Ureter (tissue), 1 donor: ENCODE results near the gene ZNF366. TPM values are rescaled to one million over a fixed set of nuclear protein-coding genes. Genes with fewer than 3 reads are reported as not detected.

Source experiments
- DNase-seq: peaks from one replicate; pipeline ENCODE4 v3.0.0-alpha.2; 2020; ENCODE audit warnings: low spot score
- total RNA-seq: library from RNA; stranded (reverse); gene quantifications from one replicate; pipeline ENCODE4 v1.2.4, GENCODE V29; 2023
- donor health status: DM: yes; HTN: yes; CAD: no.

ZNF366 gene, protein sequence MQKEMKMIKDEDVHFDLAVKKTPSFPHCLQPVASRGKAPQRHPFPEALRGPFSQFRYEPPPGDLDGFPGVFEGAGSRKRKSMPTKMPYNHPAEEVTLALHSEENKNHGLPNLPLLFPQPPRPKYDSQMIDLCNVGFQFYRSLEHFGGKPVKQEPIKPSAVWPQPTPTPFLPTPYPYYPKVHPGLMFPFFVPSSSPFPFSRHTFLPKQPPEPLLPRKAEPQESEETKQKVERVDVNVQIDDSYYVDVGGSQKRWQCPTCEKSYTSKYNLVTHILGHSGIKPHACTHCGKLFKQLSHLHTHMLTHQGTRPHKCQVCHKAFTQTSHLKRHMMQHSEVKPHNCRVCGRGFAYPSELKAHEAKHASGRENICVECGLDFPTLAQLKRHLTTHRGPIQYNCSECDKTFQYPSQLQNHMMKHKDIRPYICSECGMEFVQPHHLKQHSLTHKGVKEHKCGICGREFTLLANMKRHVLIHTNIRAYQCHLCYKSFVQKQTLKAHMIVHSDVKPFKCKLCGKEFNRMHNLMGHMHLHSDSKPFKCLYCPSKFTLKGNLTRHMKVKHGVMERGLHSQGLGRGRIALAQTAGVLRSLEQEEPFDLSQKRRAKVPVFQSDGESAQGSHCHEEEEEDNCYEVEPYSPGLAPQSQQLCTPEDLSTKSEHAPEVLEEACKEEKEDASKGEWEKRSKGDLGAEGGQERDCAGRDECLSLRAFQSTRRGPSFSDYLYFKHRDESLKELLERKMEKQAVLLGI
- total RNA-seq: 6.0 TPM

DNA sequence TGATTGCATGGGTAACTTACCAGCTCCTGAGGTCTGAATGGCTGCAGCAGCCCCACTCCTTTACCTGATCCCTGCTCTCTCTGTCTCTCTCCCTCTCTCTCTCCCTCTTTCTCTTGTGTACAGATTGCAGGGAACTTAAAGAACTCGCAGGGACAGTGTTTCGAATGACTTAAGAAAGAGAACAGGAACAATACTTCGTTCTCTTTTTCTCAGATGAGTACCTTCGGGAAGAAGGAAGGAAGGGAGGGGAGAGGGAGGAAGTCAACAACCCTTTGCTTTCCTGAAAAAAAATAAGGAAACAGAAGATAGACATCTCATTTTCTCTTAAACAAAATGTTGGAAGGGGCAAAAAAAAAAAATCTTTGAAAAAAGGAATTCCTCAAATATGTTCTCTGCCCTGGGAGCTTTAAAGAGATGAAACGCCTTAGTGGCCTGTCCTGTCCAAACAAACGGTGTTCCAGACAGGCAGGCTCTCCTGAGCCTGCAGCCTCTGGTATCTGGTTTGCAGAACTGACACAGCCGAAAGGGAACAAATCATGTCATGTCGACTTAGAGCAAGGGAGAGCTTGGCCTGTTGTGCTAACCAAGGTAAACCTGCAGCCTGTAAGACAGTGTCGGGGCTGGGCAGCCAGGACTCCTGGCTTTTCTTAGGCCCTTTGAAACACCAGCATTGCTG lies at the start of gene ZNF366:
ZNF366 (minus strand) TSS at position 180 of the 676 bp plus-strand sequence. CDS start 45,914 bp downstream, outside the sequence.
- DNase-seq: no peak

DNA sequence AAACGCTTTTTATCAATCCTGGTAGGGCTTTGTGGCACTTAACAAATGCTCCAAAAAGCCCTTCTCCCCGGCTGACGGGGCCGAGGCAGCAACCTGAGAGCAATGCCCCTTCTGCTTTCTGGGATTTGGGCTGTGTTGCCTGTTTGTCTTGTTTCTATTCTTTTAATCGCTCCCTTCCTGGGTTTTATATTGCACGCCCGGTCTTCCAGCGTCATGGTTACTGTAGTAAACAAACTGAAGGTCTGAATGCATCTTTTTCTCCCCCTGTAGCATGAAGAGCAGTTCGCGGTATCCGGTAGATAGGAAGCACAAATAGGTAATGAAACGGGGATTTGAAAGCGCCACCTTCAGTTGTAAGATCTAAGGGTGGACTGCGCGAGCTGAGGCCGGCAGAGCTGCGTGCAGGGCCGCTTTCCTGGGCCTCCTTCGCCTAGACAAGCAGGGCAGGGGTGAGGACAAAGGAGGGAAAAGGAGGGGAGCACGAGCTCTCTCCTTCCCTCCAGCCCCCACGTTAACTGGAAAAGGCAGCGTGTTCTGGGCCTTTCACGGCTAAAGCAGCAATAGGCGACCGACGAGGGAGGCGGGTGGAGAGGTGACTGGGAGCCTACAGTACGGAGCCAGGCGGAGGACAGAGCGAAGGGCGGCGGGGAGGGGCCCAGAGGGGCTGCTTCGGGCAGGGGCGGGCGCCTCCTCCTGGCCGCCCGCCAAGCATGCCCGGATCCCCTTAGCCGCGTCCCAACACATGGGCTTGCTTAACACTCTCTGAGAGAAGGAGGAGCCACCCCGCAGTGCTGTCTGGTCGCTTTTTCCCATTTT lies 49.3 kb upstream of the ZNF366 start:
- DNase-seq: peak; percentile 66

DNA sequence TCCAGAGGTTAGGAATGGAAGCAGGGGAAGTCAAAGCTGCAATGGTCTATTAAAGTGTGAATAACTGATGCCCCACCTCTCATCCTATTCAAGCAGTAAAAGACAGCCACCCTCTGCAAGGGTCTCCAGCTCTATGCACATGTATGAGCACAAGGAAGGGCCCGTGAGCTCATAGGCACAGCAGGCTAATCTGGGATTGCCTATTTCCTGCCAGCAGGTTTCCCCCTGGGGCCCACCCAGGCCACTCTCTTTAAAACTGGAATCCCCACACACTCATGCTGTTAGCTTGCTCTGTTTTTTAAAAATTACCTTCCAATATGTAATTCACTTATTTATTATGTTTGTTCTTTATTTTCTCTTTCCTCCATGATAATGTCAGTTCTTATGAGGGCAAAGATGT lies 48.7 kb upstream of the ZNF366 start:
- no peak for DNase-seq

DNA sequence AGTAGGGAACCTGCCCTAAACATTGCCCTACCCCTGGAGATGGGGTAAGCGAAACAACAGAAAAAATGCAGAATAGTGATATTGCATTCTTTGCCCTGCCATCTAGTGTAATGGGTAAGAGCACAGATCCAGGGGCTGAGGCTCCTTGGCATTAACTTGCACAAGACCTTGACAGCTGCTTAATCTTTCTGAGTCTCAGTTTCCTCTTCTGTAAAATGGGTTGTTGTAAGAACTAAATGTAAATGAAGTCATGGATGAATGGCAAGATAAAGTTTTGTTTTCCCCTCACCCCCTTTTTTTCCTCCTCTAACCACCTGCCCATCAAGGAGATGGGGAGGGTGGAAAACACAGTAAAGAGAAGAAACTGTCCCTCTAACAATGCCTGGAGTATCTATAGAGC lies 47.7 kb upstream of the ZNF366 start:
- DNase-seq: no peak

DNA sequence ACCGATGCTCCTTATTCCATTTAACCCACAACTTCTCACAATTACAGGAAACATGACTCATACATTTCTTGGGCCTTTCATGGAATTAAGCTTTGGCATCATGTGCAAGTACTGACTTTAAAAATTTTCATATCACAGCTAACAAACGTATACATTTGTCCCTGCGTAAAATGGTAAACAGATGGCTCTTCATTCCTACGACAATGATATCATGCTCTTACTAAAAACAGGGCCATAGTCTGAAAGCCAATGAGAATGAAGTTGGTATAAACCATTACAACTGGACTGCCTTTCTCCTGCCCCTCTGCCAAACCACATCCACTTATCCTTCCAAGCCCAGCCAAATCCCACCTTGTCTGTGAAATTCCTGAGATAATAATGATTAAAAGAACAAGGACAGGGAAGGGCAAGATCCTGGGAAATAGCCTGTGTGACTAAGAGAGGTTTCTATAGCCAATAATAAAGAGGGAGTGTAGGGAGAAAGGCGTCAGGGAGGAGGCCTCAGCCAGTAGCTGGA lies 44.9 kb upstream of the ZNF366 start:
- no peak for DNase-seq

DNA sequence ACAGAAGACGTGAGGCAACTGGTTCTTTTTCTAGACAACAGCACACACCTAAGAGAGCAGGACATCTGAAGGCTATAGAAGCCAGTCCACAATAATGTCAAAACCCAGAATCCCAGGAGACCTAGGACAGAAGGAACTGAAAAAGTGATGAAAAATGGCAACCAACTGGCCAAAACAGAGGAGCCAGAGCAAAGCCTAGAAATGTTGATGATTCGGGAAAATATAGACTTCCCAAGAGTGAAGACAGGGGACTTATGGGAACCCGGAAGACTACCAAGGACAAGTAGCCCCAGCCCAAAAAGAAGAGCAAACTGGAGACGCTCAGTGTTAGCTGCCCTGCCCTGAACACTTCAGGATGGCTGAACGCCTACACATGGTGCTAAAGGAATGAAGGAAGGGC lies 43.4 kb upstream of the ZNF366 start:
- DNase-seq: no peak

DNA sequence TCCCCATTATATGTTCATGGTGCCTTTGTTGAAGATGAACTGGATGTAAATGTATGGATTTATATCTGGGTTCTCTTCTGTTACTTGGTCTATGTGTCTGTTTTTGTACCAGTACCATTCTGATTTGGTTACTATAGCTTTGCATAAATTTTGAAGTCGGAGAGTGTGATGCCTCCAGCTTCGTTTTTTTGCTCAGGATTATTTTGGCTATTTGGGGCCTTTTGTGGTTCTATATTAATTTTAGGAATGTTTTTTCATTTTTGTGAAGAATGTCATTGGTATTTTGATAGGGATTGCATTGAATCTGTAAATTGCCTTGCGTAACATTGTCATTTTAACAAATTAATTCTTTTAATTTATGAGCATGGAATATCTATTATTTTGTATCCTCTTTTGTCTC lies 36.6 kb upstream of the ZNF366 start:
- no peak for DNase-seq

DNA sequence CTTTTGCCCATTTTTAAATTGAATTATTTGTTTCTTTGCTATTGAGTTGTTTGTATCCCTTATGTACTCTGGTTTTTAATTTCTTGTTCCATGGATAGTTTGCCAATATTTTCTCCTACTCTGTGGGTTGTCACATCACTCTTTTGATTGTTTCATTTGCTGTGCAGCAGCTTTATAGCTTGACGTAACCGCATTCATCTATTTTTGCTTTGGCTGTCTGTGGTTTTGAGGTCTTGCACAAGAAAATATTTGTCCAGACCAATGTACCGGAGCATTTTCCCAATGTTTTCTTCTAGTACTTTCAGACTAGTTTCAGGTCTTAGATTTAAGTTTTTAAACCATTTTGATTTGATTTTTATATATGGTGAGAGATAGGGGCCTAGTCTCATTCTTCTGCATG lies 36.2 kb upstream of the ZNF366 start:
- DNase-seq: no peak

DNA sequence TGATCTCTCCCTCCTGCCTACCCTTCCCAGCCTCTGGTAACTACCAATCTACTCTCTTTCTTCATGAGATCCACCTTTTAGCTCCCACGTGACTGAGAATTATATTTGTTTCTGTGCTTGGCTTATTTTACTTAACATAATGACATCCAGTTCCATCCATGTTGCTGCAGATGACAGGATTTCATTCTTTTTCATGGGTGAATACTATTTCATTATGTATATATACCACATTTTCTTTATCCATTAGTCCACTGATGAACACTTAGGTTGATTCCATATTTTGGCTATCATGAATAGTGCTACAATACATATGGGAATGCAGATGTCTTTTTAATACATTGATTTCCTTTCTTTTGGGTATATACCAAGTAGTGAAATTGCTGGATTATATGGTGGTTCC lies 35.5 kb upstream of the ZNF366 start:
- DNase-seq: no peak

DNA sequence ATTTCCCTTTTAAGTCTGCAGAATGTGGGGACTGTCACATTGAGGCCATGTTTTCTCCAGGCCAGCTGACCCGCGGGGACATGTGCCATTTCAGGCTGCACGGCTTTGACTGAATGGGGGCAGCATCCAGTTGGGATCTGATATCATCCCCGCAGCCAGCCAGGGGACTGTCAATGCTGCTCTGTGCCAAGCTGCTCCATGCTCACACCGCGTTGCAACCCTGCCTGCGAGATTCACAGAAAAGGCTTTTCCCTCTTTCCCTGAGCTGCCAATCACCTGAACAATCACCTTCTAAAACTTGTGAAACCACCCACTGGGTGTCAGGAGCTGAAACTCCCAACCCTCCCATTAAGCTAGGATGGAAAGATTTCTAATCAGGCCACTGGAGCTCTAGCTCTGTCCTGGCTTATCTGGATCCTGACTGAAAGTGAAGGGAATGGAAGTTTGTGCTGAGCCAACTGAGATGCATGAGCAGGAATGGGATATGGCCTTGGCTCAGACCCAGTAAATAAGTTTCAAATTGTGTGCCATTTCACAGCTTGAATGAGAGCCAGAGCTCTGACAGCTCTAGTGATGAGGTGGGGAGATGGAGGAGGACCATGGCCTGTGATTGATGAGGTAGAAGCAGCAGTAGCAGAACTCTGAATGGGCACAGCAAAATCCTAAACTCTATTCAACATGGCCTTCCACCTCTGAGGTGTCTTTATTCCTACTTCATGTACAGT lies 34.5 kb upstream of the ZNF366 start:
- no peak for DNase-seq

DNA sequence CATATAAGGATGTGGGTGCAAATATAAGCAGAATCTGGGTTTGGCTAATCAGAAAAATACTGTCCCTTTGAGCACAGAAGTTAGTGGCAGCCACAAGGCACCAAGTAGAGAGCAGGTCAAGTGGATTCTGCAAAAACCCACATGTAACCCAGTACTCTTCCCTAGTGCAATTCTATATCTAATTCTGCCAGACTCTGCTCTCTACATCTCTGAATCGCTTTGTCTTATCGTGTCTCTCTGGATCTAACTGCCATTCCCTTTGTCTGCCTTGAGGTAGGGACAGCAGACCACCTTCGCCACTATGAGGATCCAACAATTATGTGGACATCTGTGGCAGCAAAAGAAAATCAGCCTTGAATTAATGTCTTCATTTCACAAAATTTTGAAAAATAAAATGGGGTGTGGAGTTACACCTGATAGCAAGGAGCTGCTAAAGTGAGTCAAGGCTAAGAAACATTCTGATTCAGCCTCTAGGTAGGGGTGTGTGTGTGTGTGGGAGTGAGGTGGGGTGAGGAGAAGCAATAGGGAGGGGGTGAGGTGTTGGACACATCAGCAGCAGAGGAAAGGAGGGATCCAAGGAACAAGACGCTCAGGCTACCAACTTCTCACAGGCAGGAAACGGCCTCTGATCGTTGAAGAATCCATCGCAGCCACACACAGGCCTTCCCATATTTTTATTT lies 33.7 kb upstream of the ZNF366 start:
- DNase-seq: no peak

DNA sequence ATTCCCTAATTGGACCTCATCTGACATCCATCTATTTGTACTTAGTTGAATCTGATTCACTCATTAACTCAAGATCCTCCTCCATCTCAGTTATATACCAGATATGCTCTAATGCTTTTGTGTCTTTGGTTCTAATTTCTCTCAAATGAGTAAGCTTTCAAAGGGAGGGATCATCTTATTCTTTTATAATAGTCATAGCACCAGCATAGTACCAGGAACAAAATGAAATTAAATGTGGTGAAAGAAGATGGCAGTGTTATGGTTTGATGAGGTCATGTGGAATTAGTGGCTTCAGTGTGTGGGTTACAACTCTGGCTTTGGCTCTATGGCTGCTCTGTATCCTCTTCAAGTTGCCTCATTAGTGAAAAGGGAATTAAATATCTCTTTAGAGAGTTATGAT lies 32.5 kb upstream of the ZNF366 start:
- no peak for DNase-seq

DNA sequence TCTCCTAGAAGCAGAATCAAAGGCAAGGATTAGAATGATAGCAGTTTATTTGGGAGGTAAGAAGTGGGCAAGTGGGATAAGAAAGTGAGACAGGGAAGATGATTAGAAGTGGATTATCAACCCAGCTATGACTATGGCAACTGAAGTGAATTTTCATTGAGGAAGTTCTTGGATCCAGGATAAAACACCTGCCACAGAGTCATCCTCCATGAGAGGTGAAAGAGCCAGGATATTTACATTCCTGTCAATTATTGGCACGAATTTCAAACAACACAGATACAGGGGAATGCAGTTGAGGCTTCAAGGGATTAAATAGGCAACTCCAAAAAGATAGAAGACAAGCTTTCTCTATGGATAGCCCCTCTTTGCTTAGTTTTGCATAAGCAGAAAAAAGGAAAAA lies 31.8 kb upstream of the ZNF366 start:
- DNase-seq: no peak

DNA sequence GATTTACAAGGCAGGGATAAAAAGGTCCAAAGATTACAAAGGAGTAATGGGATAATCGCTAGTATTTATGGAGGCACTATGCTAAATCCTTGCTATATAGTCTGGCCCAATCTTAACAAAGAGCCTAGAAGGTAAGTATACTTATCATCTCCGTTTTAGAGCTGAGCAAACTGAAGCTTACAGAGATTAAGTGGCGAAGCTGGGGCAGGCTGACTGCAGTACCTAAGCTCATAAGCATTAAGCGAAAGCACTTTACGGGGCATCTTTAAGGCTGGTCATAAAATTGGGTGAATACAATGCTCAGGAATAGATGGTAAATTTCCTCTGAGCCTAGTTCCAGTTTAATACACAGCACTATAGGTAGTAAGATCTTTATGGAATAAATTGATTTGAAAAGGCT lies 30.0 kb upstream of the ZNF366 start:
- no peak for DNase-seq

DNA sequence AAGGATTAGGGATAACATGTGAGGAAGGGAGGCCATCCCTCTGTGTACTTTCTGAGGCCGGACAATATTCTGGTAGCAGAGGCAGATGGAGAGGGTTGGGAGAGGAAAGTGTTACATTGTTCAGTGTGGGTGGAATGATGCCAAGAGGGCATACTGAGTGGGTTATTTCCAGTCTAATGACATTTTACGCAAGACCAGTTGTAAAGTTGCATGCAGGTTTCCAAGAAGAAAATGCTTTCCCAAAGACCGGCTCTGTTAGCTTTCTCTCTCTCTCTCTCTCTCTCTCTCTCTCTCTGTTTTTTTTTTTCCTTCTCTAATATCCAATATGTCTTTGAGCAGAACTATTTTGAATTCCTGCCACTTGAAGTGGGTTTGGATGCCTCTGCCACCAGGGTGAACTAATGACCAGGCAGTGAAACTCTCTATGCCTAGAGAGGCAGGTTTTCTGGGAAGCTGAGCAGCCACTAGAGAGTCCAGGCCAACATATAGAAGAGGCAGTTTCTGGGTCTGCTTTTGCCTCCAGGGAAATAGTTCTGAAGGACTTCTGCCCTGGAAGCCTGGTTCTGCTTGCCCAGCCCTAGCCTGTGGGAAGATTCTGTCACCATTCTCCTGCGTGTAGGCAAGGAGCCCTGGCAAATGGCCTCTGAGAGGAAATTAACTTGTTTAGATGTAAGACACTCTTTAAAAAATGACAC lies 24.4 kb upstream of the ZNF366 start:
- DNase-seq: no peak

DNA sequence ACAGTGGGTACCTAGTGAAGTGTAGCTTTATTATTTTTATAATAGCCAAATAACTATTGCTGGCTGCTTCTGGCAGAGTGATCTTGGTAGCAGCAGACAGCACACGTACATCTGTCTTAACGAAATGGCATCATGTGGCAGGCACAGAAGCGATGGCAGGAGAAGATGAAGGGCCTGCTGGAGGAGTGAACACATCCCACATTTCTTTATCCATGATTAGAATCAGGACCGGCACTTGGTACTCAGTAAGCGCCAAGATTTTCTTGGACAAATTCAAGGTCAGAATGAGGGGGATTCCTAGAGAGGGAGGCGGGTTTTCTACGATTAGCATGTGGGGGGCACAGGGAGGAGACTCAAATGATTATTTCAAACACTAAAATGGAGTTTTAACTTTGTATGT lies 23.0 kb upstream of the ZNF366 start:
- no peak for DNase-seq

DNA sequence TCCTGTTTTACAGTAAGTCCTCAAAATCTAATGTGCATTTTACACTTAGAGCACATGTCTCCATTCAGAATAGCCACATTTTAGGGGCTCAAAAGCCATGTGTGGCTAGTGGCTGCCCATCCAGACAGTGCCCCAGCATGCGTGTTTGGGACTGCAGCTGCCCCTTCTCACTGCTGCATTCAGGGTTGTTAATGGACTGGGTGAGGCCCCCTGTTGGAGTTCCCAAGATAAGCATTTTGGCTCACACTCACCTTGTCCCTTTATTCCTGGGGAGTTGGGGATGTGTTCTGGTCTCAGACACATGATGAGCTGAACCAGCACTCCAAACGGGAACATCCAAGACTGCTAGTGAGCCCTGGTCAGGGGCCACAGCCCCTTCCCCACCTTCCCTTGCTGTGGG lies 22.2 kb upstream of the ZNF366 start:
- DNase-seq: no peak

DNA sequence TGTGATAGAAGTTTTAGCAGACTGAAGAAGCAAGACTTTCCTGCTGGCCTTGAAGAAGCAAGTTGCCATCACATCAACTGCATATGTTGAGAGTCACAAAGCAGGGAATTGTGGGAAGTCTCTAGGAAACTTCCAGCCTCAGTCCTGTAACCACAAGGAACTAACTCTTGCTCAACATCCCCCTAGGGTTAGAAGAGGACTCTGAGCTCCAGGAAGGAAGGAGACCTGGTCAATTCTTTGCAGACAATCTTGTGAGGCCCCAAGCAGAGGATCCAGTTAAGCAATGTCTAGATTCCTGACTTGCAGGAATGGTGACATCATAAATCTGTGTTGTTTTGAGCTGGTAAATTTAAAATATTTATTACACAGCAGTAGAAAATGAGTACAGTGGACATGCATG lies 18.6 kb upstream of the ZNF366 start:
- DNase-seq: no peak

DNA sequence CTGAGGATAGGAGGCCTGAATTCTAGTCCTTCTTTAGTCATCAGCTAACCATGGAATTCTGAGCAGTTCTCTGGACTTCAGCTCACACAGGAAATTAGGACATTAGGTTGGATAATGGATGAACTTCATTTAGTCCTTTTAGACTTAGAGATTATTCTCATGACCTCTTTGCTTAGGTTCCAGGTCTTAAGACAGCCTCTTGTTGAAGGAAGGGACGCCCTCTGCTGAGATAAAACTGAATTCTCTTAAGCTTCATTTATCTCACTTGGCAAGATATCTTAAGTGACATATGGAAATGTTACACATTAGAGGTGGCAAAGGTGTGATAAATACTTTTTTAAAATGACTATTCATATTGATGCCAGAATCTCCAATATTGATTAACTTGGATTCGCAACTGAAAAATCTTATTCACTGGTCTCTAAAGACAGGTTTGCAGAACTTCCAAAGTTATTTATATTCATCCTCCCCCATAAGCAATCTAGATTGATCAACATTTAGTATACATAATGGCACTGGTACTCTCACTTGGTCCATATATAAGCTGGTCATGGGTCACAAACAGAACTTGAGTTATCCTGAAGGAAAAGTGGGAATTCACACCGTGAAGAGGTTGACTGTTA lies 16.9 kb upstream of the ZNF366 start:
- DNase-seq: no peak
